AG09309 (cell line): ENCODE results near the gene COL18A1.

Source experiments
- DNase-seq: peaks from one replicate; pipeline ENCODE4 v3.0.0-alpha.2; 2010; ENCODE audit warnings: low read depth
- H3K4me3 ChIP-seq: 2 replicates; pipeline ENCODE4 v1.5.1; 2011; ENCODE audit warnings: mild to moderate bottlenecking, low read depth, low read length, moderate library complexity; ENCODE audit not compliant: control insufficient read depth
- TF ChIP-seq, protein P1 (sequence below): IDR thresholded peaks from 2 replicates; pipeline ENCODE4 v1.5.1; 2011; ENCODE audit warnings: mild to moderate bottlenecking, low read depth, low read length, inconsistent platforms; ENCODE audit not compliant: insufficient read depth, control insufficient read depth; ENCODE audit errors: missing control alignments

COL18A1 gene

DNA sequence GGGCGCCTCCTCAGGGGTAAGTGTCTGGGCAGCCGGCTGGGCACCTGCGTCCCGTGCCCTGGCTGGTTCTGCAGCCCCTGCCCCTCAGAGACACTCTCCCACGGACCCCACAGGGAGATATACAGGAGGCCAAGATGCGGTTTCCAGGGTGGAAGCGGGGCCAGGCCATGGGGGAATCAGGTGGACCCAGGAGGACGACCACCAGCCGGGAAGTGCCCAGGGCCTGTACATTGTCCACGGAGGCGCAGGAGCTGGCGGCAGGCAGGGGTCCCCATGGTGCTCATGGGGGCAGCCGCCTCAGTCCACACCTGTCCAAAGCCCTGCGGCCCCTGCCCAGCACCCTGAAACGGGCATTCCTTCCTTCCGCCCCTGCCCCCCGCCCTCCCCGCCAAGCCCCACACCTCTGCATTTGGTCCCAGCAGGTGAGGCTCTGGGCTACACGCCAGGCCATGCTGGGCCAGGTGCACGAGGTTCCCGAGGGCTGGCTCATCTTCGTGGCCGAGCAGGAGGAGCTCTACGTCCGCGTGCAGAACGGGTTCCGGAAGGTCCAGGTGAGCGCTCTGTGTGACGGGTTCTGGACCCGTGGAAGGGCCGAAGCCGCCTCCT is 100.6 kb downstream of the COL18A1 start:
- no peak for DNase-seq
- TF ChIP-seq, protein P1, sequence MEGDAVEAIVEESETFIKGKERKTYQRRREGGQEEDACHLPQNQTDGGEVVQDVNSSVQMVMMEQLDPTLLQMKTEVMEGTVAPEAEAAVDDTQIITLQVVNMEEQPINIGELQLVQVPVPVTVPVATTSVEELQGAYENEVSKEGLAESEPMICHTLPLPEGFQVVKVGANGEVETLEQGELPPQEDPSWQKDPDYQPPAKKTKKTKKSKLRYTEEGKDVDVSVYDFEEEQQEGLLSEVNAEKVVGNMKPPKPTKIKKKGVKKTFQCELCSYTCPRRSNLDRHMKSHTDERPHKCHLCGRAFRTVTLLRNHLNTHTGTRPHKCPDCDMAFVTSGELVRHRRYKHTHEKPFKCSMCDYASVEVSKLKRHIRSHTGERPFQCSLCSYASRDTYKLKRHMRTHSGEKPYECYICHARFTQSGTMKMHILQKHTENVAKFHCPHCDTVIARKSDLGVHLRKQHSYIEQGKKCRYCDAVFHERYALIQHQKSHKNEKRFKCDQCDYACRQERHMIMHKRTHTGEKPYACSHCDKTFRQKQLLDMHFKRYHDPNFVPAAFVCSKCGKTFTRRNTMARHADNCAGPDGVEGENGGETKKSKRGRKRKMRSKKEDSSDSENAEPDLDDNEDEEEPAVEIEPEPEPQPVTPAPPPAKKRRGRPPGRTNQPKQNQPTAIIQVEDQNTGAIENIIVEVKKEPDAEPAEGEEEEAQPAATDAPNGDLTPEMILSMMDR = no peak
- H3K4me3 ChIP-seq = no peak overlapping the region

DNA sequence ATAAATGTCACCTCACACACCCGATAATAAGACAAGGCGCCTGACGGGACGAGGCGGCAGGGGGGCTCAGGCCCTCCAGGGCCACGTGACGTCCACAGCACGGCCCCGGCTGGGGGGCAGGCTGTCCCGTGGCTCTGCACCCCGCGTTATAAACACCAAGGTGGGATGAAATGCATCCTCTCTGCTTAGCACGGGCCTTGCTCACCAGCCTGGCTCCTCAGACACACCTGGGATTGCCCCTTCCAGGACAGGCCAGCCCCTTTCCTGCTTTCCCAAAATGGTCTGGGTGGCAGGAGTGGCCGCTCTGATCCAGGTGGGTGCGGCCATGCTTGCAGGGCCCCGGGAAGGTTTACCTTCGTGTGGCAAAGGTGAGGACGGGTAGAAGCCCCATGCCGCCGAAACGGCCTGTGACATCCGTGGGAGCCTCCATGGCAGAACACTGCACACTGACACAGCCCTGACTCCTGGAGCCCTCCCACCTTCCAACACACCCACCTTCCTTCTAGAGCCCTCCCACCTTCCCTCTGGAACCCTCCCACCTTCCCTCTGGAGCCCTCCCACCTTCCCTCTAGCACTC is 101.4 kb downstream of the COL18A1 start:
- DNase-seq = no peak
- TF ChIP-seq, protein P1 = no peak
- no peak overlapping the region for H3K4me3 ChIP-seq

DNA sequence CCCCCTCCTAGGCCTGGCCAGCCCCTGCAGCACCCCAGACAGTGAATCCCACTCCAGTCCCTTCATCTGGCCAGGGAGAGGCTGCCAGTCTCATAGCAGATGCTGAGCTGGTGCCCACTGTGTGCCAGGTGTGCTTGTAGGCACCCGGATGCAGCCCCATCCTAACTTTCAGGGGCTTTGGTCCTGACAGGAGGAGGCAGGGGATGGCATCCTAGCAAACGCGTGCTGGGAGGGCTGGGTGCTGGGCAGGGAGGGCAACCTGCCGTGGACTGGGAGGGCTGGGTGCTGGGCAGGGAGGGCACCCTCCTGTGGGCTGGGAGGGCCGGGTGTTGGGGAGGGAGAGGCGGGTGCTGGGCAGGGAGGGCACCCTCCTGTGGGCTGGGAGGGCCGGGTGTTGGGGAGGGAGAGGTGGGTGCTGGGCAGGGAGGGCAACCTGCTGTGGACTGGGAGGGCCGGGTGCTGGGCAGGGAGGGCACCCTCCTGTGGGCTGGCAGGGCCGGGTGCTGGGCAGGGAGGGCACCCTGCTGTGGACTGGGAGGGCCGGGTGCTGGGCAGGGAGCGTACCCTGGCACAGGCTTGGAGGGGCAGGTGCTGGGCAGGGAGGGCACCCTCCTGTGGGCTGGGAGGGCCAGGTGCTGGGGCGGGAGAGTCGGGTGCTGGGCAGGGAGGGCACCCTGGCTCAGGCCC is 102.0 kb downstream of the COL18A1 start:
- H3K4me3 ChIP-seq = no peak overlapping the region
- TF ChIP-seq, protein P1 = no peak
- DNase-seq = no peak

DNA sequence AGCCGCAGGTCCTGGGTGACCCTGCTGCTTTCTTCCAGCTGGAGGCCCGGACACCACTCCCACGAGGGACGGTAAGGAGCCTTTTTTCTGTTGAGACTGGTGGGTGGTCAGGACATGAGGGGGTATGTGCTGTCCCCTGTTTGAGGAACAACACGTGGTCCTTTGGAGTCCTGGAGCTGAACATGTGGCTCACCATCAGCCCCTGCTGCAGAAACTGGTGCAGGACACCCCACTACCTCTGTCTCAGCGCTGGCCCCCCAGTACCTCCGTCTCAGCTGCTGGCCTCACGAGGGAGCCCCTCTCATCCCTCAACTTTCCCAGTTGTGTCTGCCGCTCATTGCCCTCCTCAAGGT is 102.5 kb downstream of the COL18A1 start:
- no peak overlapping the region for H3K4me3 ChIP-seq
- TF ChIP-seq, protein P1 = no peak
- no peak for DNase-seq

DNA sequence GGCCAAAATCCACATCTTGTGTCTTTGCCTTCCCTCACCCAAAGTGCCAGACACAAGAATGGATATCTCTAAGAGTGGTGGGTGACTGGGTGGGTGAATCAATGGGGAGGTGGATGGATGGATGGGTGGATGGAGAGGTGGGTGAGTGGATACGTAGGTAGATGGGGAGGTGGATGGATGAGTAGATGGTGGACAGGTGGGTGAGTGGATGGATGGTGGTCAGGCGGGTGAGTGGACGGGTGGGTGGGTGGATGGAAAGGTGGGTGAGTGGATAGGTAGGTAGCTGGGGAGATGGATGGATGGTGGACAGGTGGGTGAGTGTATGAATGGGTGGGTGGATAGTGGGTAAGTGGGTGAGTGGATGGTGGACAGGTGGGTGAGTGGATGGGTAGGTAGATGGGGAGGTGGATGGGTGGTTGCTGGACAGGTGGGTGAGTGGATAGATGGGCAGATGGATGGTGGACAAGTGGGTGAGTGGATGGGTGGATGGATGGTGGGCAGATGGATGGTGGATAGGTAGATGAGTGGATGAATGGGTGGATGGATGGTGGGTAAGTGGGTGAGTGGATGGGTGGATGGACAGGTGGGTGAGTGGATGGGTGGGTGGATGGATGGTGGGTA is 103.0 kb downstream of the COL18A1 start:
- TF ChIP-seq, protein P1 = no peak
- no peak overlapping the region for H3K4me3 ChIP-seq
- DNase-seq = no peak

DNA sequence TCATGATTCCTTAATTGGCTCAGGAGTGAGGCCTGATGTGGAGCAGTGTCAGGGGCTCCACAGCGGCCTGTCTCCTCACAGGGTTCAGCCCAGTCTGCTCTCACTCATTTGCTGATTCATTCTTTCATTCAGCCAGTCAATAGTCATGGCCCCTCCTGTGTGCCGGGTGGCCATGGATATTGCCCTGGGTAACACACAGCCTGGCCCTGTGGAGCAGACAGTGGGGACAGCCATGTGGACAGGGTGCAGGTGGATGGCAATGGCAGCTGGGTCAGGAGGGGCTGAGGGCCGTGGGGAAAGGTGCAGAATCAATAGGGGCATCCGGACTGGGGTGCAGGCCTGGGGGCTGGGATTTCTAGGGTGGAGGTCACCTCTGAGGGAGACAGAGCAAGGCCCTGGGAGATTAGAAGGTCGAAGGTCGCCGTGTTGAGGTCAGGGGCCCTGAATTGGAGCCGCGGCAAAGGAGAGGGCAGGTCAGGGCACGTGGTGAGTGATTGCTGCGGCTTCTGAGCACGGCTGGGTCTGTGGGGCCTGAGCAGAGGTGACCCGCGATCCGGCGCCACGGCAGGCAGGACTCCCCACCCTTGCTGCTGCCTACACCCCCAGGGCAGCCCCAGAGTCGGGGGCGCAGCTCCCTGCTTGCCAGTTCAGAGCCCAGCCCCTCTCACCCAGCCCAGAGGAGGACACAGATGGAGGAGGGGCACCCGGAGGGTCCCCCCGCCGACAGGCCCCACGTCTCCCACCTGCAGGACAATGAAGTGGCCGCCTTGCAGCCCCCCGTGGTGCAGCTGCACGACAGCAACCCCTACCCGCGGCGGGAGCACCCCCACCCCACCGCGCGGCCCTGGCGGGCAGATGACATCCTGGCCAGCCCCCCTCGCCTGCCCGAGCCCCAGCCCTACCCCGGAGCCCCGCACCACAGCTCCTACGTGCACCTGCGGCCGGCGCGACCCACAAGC is 103.9 kb downstream of the COL18A1 start:
- TF ChIP-seq, protein P1 = no peak
- no peak overlapping the region for H3K4me3 ChIP-seq
- DNase-seq = no peak
